ENCODE data around the gene CCDC191. TPM values are rescaled to one million over a fixed set of nuclear protein-coding genes. Genes with fewer than 3 reads are reported as not detected.
A peak's percentile ranks its signal among the peaks of the same experiment; 100 is the strongest.

Gene CCDC191
- total and polyA plus RNA-seq, 9 of the 15 experiments (the other 6 are each of a cell fraction or from before 2014, with no cell fraction given): 0.10 to 0.55 (median 0.22) TPM

DNA sequence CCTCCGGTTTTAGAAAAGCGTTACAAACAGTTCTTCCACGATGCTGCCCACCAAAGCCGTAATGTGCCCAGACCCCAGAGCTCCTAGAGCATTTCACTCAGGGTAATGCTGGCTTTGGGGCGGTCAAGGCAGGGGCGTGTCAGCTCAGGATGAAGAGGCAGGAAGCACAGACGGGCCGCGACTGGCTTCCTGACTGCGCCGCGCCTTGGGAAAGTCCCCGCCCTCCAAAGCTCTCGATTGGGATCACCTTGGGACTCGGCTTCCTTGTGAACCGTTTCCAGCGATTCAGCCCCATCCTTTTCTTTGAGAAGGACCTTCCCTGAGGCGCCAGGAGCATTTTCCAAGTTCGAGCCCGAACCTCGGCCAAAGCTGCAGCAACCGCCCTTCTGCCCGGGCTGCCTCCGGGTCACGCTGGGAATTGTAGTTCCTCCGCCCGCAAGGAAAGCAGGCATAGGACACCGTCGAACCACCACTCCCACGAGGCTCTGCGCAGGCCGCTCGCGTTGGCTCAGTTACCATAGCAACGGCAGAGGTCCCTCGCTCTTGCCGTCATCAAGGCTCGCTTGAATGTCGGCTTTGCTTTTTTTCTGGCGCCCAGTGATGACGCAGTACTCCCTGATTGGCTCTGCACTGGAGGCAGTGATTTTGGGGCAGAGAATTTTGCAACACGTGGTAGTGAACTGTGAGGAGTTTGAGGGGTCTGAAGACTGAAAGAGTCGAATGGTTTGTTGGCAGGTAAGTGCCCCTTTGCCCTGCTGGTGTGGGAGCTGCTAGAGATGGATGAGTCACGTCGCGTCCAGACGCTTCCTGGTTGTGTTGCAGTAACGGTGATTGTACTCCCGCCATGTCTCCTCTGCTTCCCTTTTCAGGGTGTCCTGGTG is at the start of gene CCDC191, which contains the start of gene QTRT2 (continued):
- TF ChIP-seq, protein P1, sequence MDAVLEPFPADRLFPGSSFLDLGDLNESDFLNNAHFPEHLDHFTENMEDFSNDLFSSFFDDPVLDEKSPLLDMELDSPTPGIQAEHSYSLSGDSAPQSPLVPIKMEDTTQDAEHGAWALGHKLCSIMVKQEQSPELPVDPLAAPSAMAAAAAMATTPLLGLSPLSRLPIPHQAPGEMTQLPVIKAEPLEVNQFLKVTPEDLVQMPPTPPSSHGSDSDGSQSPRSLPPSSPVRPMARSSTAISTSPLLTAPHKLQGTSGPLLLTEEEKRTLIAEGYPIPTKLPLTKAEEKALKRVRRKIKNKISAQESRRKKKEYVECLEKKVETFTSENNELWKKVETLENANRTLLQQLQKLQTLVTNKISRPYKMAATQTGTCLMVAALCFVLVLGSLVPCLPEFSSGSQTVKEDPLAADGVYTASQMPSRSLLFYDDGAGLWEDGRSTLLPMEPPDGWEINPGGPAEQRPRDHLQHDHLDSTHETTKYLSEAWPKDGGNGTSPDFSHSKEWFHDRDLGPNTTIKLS (IDR thresholded peaks at IDR 0.05; ENCODE audit: borderline replicate concordance, low read depth): peak; percentile 74; the same call in 1 of the 2 replicates
- TF ChIP-seq FOXK2 (conservative IDR thresholded peaks at IDR 0.05 in 1 of 2, IDR thresholded peaks at IDR 0.05 in 1 of 2; ENCODE audit: low read depth in 2 of 2) (peak; percentile 56 to 77; a peak in 2 of 4 replicates), BMI1 (IDR thresholded peaks at IDR 0.05; ENCODE audit: low read length) (peak; percentile 98), KDM4B (IDR thresholded peaks at IDR 0.05; ENCODE audit: borderline replicate concordance in 2 of 2, low read depth in 1 of 2) (no peak), PYGO2 (tag; IDR thresholded peaks at IDR 0.05) (no peak), NR1H2 (CRISPR knock-in tag; IDR thresholded peaks at IDR 0.05) (no peak), BACH1 (tag; IDR thresholded peaks at IDR 0.05) (peak; percentile 50; the same call in 1 of the 2 replicates), MTA1 (IDR thresholded peaks at IDR 0.05; ENCODE audit: borderline replicate concordance) (peak; percentile 99), HCFC1 (IDR thresholded peaks at IDR 0.05; ENCODE audit: low read depth, low read length) (peak; percentile 97), SIN3A (IDR thresholded peaks at IDR 0.05; ENCODE audit: borderline replicate concordance in 2 of 2, control insufficient read depth in 1 of 2, low read depth in 2 of 2, low read length in 2 of 2) (peak; percentile 43 to 86; a peak in 3 of 4 replicates), ZNF408 (CRISPR knock-in tag; IDR thresholded peaks at IDR 0.05; ENCODE audit: low read depth) (no peak), ZNF3 (CRISPR knock-in tag; IDR thresholded peaks at IDR 0.05) (no peak), TEAD1 (CRISPR knock-in tag; IDR thresholded peaks at IDR 0.05) (peak in 1 of 2 experiments; percentile 80; a peak in 1 of 4 replicates), CEBPB (tag; IDR thresholded peaks at IDR 0.05) (peak; percentile 86), DIDO1 (tag; IDR thresholded peaks at IDR 0.05; ENCODE audit: low read depth) (peak; percentile 90), NRF1 (conservative IDR thresholded peaks at IDR 0.05 in 1 of 2, IDR thresholded peaks at IDR 0.05 in 1 of 2) (peak; percentile 88 to 90)
- TF ChIP-seq, protein P2, sequence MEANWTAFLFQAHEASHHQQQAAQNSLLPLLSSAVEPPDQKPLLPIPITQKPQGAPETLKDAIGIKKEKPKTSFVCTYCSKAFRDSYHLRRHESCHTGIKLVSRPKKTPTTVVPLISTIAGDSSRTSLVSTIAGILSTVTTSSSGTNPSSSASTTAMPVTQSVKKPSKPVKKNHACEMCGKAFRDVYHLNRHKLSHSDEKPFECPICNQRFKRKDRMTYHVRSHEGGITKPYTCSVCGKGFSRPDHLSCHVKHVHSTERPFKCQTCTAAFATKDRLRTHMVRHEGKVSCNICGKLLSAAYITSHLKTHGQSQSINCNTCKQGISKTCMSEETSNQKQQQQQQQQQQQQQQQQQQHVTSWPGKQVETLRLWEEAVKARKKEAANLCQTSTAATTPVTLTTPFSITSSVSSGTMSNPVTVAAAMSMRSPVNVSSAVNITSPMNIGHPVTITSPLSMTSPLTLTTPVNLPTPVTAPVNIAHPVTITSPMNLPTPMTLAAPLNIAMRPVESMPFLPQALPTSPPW (CRISPR knock-in tag; IDR thresholded peaks at IDR 0.05): 0 out of 2 replicates have a peak, but pooled peaks have one; percentile 37
- TF ChIP-seq, protein P3, sequence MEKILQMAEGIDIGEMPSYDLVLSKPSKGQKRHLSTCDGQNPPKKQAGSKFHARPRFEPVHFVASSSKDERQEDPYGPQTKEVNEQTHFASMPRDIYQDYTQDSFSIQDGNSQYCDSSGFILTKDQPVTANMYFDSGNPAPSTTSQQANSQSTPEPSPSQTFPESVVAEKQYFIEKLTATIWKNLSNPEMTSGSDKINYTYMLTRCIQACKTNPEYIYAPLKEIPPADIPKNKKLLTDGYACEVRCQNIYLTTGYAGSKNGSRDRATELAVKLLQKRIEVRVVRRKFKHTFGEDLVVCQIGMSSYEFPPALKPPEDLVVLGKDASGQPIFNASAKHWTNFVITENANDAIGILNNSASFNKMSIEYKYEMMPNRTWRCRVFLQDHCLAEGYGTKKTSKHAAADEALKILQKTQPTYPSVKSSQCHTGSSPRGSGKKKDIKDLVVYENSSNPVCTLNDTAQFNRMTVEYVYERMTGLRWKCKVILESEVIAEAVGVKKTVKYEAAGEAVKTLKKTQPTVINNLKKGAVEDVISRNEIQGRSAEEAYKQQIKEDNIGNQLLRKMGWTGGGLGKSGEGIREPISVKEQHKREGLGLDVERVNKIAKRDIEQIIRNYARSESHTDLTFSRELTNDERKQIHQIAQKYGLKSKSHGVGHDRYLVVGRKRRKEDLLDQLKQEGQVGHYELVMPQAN (IDR thresholded peaks at IDR 0.05; ENCODE audit: borderline replicate concordance): peak; percentile 93
- TF ChIP-seq, protein P4, sequence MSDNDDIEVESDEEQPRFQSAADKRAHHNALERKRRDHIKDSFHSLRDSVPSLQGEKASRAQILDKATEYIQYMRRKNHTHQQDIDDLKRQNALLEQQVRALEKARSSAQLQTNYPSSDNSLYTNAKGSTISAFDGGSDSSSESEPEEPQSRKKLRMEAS (CRISPR knock-in tag; IDR thresholded peaks at IDR 0.05): peak; percentile 84
- TF ChIP-seq, protein P5, sequence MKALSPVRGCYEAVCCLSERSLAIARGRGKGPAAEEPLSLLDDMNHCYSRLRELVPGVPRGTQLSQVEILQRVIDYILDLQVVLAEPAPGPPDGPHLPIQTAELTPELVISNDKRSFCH (CRISPR knock-in tag; IDR thresholded peaks at IDR 0.05): no peak
- TF ChIP-seq, protein P5 (tag; IDR thresholded peaks at IDR 0.05): 0 out of 2 replicates have a peak, but pooled peaks have one; percentile 36

Measured in K562 (cell line).